AG08395 (cell line): Measurements from ENCODE around the gene SHLD1.

Source experiments
- DNase-seq: peaks from one replicate; pipeline ENCODE4 v3.0.0; 2012; ENCODE audit warnings: mixed read lengths, low spot score

SHLD1 gene

GRCh38 chr20:5821627-5822215 lies 71.5 kb downstream of the SHLD1 start:
- DNase-seq = peak; percentile 40

GRCh38 chr20:5822569-5822968 lies 72.4 kb downstream of the SHLD1 start:
- no peak for DNase-seq

- DNase-seq = no peak
These were observed 75.0 kb downstream of the SHLD1 start for GRCh38 chr20:5825130-5825719.

GRCh38 chr20:5827098-5827853 lies 77.1 kb downstream of the SHLD1 start:
- DNase-seq = no peak

GRCh38 chr20:5827861-5828260 lies 77.7 kb downstream of the SHLD1 start:
- DNase-seq = no peak

- DNase-seq = no peak
These were observed 79.1 kb downstream of the SHLD1 start for GRCh38 chr20:5829241-5829809.

- DNase-seq = no peak
These were observed 81.5 kb downstream of the SHLD1 start for GRCh38 chr20:5831539-5832237.

- DNase-seq = no peak
These were observed 83.2 kb downstream of the SHLD1 start for GRCh38 chr20:5833309-5833941.

- DNase-seq = no peak
These were observed 84.3 kb downstream of the SHLD1 start for GRCh38 chr20:5834436-5835005.

- DNase-seq = peak; percentile 58
These were observed 85.2 kb downstream of the SHLD1 start for GRCh38 chr20:5835321-5835821.

GRCh38 chr20:5835871-5836270 lies 85.7 kb downstream of the SHLD1 start:
- DNase-seq = peak; percentile 61

GRCh38 chr20:5836569-5836968 lies 86.4 kb downstream of the SHLD1 start:
- no peak for DNase-seq

GRCh38 chr20:5840411-5841002 lies 90.3 kb downstream of the SHLD1 start:
- no peak for DNase-seq

GRCh38 chr20:5841522-5841921 lies 91.3 kb downstream of the SHLD1 start:
- DNase-seq = no peak

GRCh38 chr20:5842465-5842864 lies 92.3 kb downstream of the SHLD1 start:
- DNase-seq = no peak

GRCh38 chr20:5843054-5843592 lies 92.9 kb downstream of the SHLD1 start:
- DNase-seq = peak; percentile 20

GRCh38 chr20:5844063-5844681 lies 94.0 kb downstream of the SHLD1 start:
- peak; percentile 54 for DNase-seq

GRCh38 chr20:5845681-5846615 lies 95.7 kb downstream of the SHLD1 start:
- peak; percentile 33 for DNase-seq
